MM.1S (cell line): ENCODE results near the gene TBC1D8.

Experiments
- CTCF ChIP-seq: fragments of 300-600 bp; sonication (generic); IDR thresholded peaks from 2 replicates; pipeline ENCODE4 v1.5.1; 2016; ENCODE audit warnings: antibody characterized with exemption, low read length, mixed read lengths
- EZH2 ChIP-seq: fragments of 300-600 bp; sonication (generic); optimal IDR thresholded peaks from 2 replicates; pipeline ENCODE3; 2017; ENCODE audit warnings: low read depth, mild to moderate bottlenecking, antibody characterized with exemption, low read length, mixed read lengths

- no peak for TF ChIP-seq CTCF
- TF ChIP-seq EZH2: no peak
Measured at GRCh38 chr2:101064868-101065549, 86.2 kb downstream of the TBC1D8 start.
